ENCODE results near the gene HFE. TPM values are rescaled to one million over a fixed set of nuclear protein-coding genes. Genes with fewer than 3 reads are reported as not detected.
"Not testable (repeated sequence)": the region's sequence is repeated elsewhere in the genome, so short reads cannot be mapped to it uniquely, and the experiment has no call there.

Gene HFE
- total RNA-seq, 1 donor from 2014 or later = 4.6 TPM

- DNase-seq = no peak
These were observed 26.3 kb downstream of the HFE start for GRCh38 chr6:26113570-26113969.

- DNase-seq = no peak
These were observed 28.0 kb downstream of the HFE start for GRCh38 chr6:26115226-26115625.

- DNase-seq = no peak
These were observed 29.0 kb downstream of the HFE start for GRCh38 chr6:26116267-26116666.

GRCh38 chr6:26118999-26119398 is 31.8 kb downstream of the HFE start:
- no peak for DNase-seq

GRCh38 chr6:26120115-26120514 is 32.9 kb downstream of the HFE start:
- not testable (repeated sequence) for DNase-seq

GRCh38 chr6:26120807-26121140 is 33.5 kb downstream of the HFE start:
- DNase-seq = no peak

- no peak for DNase-seq
These were observed 34.1 kb downstream of the HFE start for GRCh38 chr6:26121141-26122004.

- DNase-seq = no peak
These were observed 34.8 kb downstream of the HFE start for GRCh38 chr6:26122005-26122388.

- DNase-seq = no peak
These were observed 35.2 kb downstream of the HFE start for GRCh38 chr6:26122402-26122792.

GRCh38 chr6:26122793-26123674 is 35.8 kb downstream of the HFE start:
- DNase-seq = peak; percentile 98

GRCh38 chr6:26123675-26123946 is 36.4 kb downstream of the HFE start:
- no peak for DNase-seq

GRCh38 chr6:26123947-26124780 is 36.9 kb downstream of the HFE start:
- DNase-seq = peak; percentile 100

- DNase-seq = peak; percentile 33
These were observed 37.8 kb downstream of the HFE start for GRCh38 chr6:26124781-26125685.

- peak; percentile 86 for DNase-seq
These were observed 39.4 kb downstream of the HFE start for GRCh38 chr6:26126394-26127235.

- DNase-seq = no peak
These were observed 41.0 kb downstream of the HFE start for GRCh38 chr6:26128013-26128771.

- DNase-seq = no peak
These were observed 42.4 kb downstream of the HFE start for GRCh38 chr6:26129656-26130055.

- no peak for DNase-seq
These were observed 43.5 kb downstream of the HFE start for GRCh38 chr6:26130581-26131249.

- no peak for DNase-seq
These were observed 44.4 kb downstream of the HFE start for GRCh38 chr6:26131618-26132017.

- DNase-seq = no peak
These were observed 46.5 kb downstream of the HFE start for GRCh38 chr6:26133730-26134129.
